LNCaP clone FGC (cell line): ENCODE results near the gene PML.

Experiments used
- DNase-seq: peaks from one replicate; pipeline ENCODE4 v3.0.0-alpha.2; 2011; ENCODE audit warnings: low read depth
- H3K4me3 ChIP-seq: 2 replicates; pipeline ENCODE4 v1.5.1; 2011; ENCODE audit warnings: mild to moderate bottlenecking, low read depth, low read length, control low read depth
- TF ChIP-seq, protein P1 (sequence below): IDR thresholded peaks from 2 replicates; pipeline ENCODE4 v1.5.1; 2012; ENCODE audit warnings: mild to moderate bottlenecking; ENCODE audit not compliant: control insufficient read depth, insufficient read depth; ENCODE audit errors: extremely low read depth

Gene PML

DNA sequence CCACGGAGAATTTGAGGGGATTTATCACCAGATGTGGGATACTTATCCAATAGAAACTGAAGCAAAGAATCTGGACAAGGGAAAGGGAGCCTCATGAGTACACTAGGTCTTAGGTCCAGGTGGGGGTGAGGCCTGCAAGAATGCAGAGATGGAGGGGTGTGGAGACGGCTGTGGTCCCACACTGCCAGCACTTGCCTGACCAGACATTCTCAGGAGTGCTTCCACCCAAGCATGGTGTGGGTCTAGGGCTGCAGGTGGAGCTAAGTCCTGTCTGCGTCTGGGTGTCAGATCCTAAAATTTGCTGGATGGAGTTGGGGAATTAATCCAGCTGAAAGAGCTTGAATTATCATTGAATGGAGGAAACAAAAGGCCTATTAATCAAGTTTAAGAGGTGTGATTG, 14.4 kb downstream of the PML start:
- TF ChIP-seq, protein P1, sequence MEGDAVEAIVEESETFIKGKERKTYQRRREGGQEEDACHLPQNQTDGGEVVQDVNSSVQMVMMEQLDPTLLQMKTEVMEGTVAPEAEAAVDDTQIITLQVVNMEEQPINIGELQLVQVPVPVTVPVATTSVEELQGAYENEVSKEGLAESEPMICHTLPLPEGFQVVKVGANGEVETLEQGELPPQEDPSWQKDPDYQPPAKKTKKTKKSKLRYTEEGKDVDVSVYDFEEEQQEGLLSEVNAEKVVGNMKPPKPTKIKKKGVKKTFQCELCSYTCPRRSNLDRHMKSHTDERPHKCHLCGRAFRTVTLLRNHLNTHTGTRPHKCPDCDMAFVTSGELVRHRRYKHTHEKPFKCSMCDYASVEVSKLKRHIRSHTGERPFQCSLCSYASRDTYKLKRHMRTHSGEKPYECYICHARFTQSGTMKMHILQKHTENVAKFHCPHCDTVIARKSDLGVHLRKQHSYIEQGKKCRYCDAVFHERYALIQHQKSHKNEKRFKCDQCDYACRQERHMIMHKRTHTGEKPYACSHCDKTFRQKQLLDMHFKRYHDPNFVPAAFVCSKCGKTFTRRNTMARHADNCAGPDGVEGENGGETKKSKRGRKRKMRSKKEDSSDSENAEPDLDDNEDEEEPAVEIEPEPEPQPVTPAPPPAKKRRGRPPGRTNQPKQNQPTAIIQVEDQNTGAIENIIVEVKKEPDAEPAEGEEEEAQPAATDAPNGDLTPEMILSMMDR, result no peak
- no peak for DNase-seq
- no peak overlapping the region for H3K4me3 ChIP-seq

DNA sequence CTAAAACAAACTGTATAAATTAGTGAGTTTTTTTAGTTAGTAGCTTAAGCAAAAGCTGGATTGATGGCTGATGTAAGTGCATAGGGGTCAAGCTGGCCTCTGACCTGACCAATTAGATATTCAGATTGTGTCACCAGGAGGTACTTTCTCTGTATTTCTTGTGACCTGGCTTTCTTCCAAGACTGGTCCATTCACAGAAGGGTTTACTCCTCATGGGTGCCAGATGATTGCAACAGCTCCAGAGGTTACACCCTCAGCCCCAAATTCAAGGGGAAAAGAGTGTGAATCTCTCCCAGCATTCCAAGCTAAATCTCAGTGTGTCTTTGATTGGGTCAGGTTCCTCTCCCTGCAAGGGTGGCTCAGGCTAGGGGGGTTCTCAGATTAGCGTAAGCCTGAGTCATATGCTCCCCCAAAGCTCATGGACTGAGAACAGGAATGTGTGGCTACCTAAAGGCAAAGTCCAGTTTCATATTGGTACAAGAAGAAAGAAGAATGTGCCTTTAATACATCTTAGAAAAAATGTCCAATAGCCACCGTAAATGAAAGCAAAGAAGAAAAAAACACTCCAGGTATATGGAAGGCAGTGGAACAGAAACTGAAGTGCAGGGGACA, 16.5 kb downstream of the PML start:
- TF ChIP-seq, protein P1, result no peak
- 0 out of 2 replicates have a peak overlapping the region, but pooled peaks have one; percentile 1 for H3K4me3 ChIP-seq
- DNase-seq, result no peak

DNA sequence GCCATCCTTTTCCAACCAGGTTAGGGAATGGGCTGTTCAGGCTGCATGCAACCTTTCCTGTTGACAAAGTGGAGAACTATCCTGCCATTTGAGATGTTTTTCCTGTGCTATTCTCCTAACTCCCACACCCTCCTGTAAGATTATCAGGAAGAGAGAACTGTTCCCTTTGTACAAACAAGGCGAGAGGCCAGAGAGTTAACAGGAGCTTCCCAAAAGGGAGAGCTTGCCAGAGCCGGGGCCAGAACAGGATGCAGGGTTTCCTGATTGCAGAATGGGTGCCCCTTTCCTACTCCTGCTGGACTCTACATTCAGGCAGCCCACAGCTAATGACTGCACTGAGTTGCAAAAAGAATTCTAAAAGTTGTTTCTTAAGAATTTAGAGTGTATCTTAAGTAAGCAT, 17.1 kb downstream of the PML start:
- H3K4me3 ChIP-seq, result 0 out of 2 replicates have a peak overlapping the region, but pooled peaks have one; percentile 1
- TF ChIP-seq, protein P1, result no peak
- DNase-seq, result peak; percentile 85

DNA sequence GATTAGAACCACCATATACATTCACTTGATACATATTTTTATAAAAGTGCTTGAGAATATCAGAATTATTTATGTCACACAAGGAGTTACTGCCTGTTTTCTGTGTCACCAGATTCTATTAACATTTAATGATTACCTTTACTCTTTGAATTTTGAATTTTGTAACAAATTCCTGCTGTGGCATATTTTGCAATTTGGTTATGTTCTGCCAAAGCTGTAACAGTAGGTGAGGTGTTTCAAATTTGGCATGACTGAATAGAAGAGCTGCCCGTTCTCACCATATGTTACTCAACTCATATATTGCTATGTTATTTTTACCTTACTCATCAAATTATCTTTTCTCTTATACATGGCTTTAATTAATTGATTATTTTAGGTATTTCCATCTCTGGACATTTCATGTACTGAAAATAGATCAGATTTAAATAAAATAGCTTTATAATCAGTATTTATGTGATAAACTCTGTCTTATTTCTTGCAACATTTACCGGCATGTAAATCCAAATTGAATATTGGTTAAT, 18.9 kb downstream of the PML start:
- TF ChIP-seq, protein P1, result no peak
- no peak for DNase-seq

DNA sequence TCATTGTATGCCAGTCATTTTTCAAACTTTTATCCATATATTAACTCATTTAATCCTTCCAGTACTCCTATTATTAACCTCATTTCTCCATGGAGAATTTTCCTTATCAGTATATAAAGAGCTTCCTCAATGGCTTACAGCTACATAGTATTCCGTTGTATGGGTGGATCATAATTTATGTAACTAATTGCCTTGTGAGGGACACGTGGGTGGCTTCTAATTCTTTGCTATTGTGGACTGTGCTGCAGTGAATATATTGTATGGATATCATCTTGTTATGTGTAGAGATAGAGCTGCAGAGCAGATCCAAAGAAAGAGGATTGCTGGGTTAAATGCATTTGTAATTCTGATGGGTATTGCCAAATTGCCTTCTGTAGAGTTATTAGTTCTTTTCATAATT, 25.2 kb downstream of the PML start:
- TF ChIP-seq, protein P1, result no peak
- no peak for DNase-seq
- H3K4me3 ChIP-seq, result no peak overlapping the region

More for the DNA sequence above, 18.9 kb downstream of the PML start:
- no peak overlapping the region for H3K4me3 ChIP-seq

DNA sequence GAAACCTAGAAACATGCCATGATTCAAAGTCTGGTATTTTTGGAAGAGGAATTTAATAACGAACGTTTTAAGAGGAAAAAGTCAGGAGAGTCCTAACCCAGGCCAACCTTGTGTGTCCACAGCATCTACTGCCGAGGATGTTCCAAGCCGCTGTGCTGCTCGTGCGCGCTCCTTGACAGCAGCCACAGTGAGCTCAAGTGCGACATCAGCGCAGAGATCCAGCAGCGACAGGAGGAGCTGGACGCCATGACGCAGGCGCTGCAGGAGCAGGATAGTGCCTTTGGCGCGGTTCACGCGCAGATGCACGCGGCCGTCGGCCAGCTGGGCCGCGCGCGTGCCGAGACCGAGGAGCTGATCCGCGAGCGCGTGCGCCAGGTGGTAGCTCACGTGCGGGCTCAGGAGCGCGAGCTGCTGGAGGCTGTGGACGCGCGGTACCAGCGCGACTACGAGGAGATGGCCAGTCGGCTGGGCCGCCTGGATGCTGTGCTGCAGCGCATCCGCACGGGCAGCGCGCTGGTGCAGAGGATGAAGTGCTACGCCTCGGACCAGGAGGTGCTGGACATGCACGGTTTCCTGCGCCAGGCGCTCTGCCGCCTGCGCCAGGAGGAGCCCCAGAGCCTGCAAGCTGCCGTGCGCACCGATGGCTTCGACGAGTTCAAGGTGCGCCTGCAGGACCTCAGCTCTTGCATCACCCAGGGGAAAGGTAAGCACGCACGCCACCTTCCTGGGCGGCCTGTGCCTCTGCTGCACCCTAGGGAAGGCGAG, 28.4 kb downstream of the PML start:
- TF ChIP-seq, protein P1, result no peak
- DNase-seq, result no peak
- H3K4me3 ChIP-seq, result no peak overlapping the region
